Measurements from ENCODE around the gene DCXR. TPM values are rescaled to one million over a fixed set of nuclear protein-coding genes. Genes with fewer than 3 reads are reported as not detected.

Gene DCXR
- total and polyA plus RNA-seq, 10 of the 15 experiments (the other 5 are each of a cell fraction or from before 2014, with no cell fraction given) = 12.3 to 139 (median 88.9) TPM

- no peak for TF ChIP-seq SMC3 (IDR thresholded peaks at IDR 0.05; ENCODE audit: borderline replicate concordance, low read length)
Measured at GRCh38 chr17:81998691-81999438, 38.6 kb downstream of the DCXR start (continued).

- H3K27me3 ChIP-seq (replicated peaks in 1 of 2; ENCODE audit: control insufficient read depth in 2 of 2, insufficient read depth in 2 of 2, low read length in 1 of 2) = no peaks in the 10 kb centered on the region
- TF ChIP-seq KLF5 (IDR thresholded peaks at IDR 0.05; ENCODE audit: partially characterized antibody) = no peak
- no peak for TF ChIP-seq CHD4 (IDR thresholded peaks at IDR 0.05)
- TF ChIP-seq YY1 (IDR thresholded peaks at IDR 0.05; ENCODE audit: low read depth, low read length) = no peak
- no peak for TF ChIP-seq RCOR1 (conservative IDR thresholded peaks at IDR 0.05; ENCODE audit: low read depth, low read length)
- TF ChIP-seq MEF2A (IDR thresholded peaks at IDR 0.05; ENCODE audit: insufficient read depth, low read depth, low read length) = no peak
- TF ChIP-seq NR2F1 (conservative IDR thresholded peaks at IDR 0.05) = no peak
- ATAC-seq (no peak), DNase-seq (ENCODE audit: low read depth, low spot score) (no peak), FAIRE-seq (no peak)
- H3K9ac ChIP-seq (ENCODE audit: control insufficient read depth, insufficient read depth, low read length) = no peak overlapping the region
- no peak overlapping the region for H3K4me3 ChIP-seq
- no TSS peak for BruUV-seq (replicated peaks)
- H3K36me3 ChIP-seq (ENCODE audit: control insufficient read depth in 2 of 2, insufficient read depth in 2 of 2, low read length in 1 of 2) = peaks cover 0 to 3% of the 10 kb centered on the region in 2 experiments; a peak in 3 of 4 replicates
- no peaks in the 10 kb centered on the region for H3K4me1 ChIP-seq (ENCODE audit: control insufficient read depth, insufficient read depth, low read length)
- ChIA-PET POLR2A (no interaction called here), RAD21 (ENCODE audit: unreplicated experiment) (no interaction called here), SMC1A (ENCODE audit: uncharacterized antibody, unreplicated experiment) (no interaction called here), CTCF (interaction anchor here (1.3 kb wide), 1 partner anchor 23 kb away, joined by 3 read pairs; no protein-coding TSS in a partner anchor)
- no peaks in the 10 kb centered on the region for H3K79me2 ChIP-seq (ENCODE audit: control insufficient read depth, insufficient read depth, low read length)
- no peak overlapping the region for H3K4me2 ChIP-seq (ENCODE audit: control insufficient read depth, insufficient read depth)
- no peak overlapping the region for H3K27ac ChIP-seq (ENCODE audit: control insufficient read depth, insufficient read depth)
- H3K9me3 ChIP-seq (replicated peaks; ENCODE audit: control insufficient read depth, insufficient read depth, low read length) = no peaks in the 10 kb centered on the region
- in situ Hi-C loops (cut with MboI) = no loop called here
- no peak overlapping the region for H2AFZ ChIP-seq (ENCODE audit: control insufficient read depth, low read depth, low read length)
- intact Hi-C loops (cut with micrococcal nuclease; ENCODE audit: unreplicated experiment) = no loop called here
- no peaks in the 10 kb centered on the region for H4K20me1 ChIP-seq (ENCODE audit: control insufficient read depth, insufficient read depth)
- 89% methylated on average over 7 of the region's 7 CpGs for WGBS (ENCODE audit: insufficient coverage, insufficient replicate concordance, low lambda C conversion rate, missing lambda C conversion rate)
Measured at GRCh38 chr17:81998212-81998611, 39.3 kb downstream of the DCXR start.
